Prostate gland (tissue), 2 donors: ENCODE measurements around the gene CHCHD4. TPM values are rescaled to one million over a fixed set of nuclear protein-coding genes. Genes with fewer than 3 reads are reported as not detected.

Experiments used
- DNase-seq: peaks from one replicate; pipeline ENCODE4 v3.0.0-alpha.2; 2019; ENCODE audit warnings: low spot score
- H3K27ac ChIP-seq, 2 donors: fragments of 200-600 bp; sonication (generic); 2 replicates each; pipeline ENCODE4 v1.5.1; 2017 to 2019
- H3K27me3 ChIP-seq: fragments of 200-600 bp; sonication (generic); replicated peaks from 2 replicates; pipeline ENCODE4 v1.5.1; 2019; ENCODE audit not compliant: insufficient read depth
- H3K36me3 ChIP-seq, 2 donors: fragments of 200-600 bp; sonication (generic); 1 replicate in 1 of 2; 2 replicates in 1 of 2; pipeline versions ENCODE4 v1.5.1 to v1.8.1; 2017 to 2019
- H3K4me1 ChIP-seq: fragments of 200-600 bp; sonication (generic); replicated peaks from 2 replicates; pipeline ENCODE4 v1.5.1; 2019
- H3K4me3 ChIP-seq, 2 donors: fragments of 200-600 bp; sonication (generic); 2 replicates each; pipeline ENCODE4 v1.5.1; 2017 to 2019
- H3K9me3 ChIP-seq: fragments of 200-600 bp; sonication (generic); 2 replicates; pipeline ENCODE4 v1.5.1; 2017
- POLR2A ChIP-seq: fragments of 450-650 bp; IDR thresholded peaks from one replicate; pipeline ENCODE4 v1.6.1; 2016; ENCODE audit warnings: antibody characterized with exemption, mild to moderate bottlenecking
- POLR2AphosphoS5 ChIP-seq: sonication (generic); formaldehyde crosslinking; IDR thresholded peaks from one replicate; pipeline ENCODE4 v1.6.1; 2017; ENCODE audit warnings: antibody characterized with exemption
- WGBS: methylation state at CpG from one replicate; pipeline ENCODE4 v1.1.5; 2018; 5-methylcytosine and 5-hydroxymethylcytosine counted together
- intact Hi-C: fragments of 100-400 bp; cut with DNase I; formaldehyde crosslinking; loops from one replicate; pipeline ENCODE4 v1.14.2; 2022
- total RNA-seq, 2 donors: library from RNA; depleted of rRNA; stranded (reverse); fragments of >200 nt; gene quantifications; one replicate each; pipeline ENCODE4 v1.1.0, GENCODE V29; 2016
- TF ChIP-seq, protein P1 (sequence below), 4 experiments: fragments of 200-600 bp in 2 of 4; fragments of 450-650 bp in 2 of 4; sonication (generic) in 2 of 4; IDR thresholded peaks; 1 replicate in 3 of 4; 2 replicates in 1 of 4; pipeline ENCODE4 v1.5.1; 2016 to 2019; ENCODE audit warnings: antibody characterized with exemption in 4 of 4, mild to moderate bottlenecking in 2 of 4, moderate library complexity in 2 of 4

The CHCHD4 gene
- total RNA-seq, 2 donors from 2014 or later, result 12.1 to 14.8 TPM

DNA sequence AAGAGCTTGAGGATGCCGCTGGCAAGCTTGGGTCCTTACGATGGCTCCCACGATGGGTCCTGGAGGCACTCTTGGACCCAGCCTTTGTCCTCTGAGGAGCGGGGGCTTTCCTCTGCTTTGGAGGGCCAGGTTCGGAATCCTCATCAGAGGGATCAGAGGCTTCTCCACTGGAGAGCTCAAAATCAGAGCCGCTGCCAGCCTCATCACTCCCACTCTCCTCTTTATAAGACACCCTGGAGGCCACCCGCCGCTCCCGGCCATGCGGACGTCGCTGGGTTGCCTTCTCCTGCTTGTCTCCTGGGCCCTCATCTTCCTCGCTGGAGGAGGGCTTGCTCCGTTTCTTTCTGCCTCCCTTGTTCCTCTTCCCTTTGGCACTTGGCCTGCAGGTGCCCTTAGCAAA, 33.7 kb upstream of the CHCHD4 start:
- DNase-seq, result no peak
- Histone ChIP-seq H3K27me3 (no peaks in the 10 kb centered on the region), H3K4me3 (no peak overlapping the region), H3K9me3 (no peaks in the 10 kb centered on the region), H3K36me3 (peaks cover 12 to 31% of the 10 kb centered on the region in 2 donors), H3K4me1 (no peaks in the 10 kb centered on the region), H3K27ac (no peak overlapping the region)
- TF ChIP-seq POLR2A (no peak), POLR2AphosphoS5 (no peak)
- TF ChIP-seq, protein P1, sequence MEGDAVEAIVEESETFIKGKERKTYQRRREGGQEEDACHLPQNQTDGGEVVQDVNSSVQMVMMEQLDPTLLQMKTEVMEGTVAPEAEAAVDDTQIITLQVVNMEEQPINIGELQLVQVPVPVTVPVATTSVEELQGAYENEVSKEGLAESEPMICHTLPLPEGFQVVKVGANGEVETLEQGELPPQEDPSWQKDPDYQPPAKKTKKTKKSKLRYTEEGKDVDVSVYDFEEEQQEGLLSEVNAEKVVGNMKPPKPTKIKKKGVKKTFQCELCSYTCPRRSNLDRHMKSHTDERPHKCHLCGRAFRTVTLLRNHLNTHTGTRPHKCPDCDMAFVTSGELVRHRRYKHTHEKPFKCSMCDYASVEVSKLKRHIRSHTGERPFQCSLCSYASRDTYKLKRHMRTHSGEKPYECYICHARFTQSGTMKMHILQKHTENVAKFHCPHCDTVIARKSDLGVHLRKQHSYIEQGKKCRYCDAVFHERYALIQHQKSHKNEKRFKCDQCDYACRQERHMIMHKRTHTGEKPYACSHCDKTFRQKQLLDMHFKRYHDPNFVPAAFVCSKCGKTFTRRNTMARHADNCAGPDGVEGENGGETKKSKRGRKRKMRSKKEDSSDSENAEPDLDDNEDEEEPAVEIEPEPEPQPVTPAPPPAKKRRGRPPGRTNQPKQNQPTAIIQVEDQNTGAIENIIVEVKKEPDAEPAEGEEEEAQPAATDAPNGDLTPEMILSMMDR (IDR thresholded peaks at IDR 0.05), result no peak
- intact Hi-C loops, result no loop called here
- WGBS, result 97% methylated on average over 14 of the region's 14 CpGs

DNA sequence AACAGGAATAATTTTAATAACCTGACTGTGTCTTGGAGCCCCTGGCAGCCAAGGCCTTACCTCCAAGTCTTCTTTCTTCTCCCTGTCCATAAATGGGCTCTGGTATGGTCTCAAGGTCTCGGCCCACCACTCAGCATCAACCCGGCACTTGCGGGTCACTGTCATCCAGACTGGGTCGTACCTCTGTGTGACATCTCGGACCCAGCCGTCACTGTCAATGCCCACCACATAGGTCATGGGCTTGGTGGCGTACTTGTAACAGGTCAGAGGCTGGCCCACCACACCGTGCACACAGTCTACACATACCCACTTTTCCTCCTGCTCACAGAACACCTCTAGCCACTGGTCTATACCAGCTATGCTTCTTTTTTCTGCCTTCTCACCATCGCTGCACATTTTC, 33.3 kb upstream of the CHCHD4 start:
- intact Hi-C loops, result no loop called here
- Histone ChIP-seq H3K27me3 (no peaks in the 10 kb centered on the region), H3K27ac (no peak overlapping the region), H3K9me3 (no peaks in the 10 kb centered on the region), H3K36me3 (peaks cover 12 to 27% of the 10 kb centered on the region in 2 donors), H3K4me3 (no peak overlapping the region), H3K4me1 (no peaks in the 10 kb centered on the region)
- WGBS, result 98% methylated on average over 9 of the region's 9 CpGs
- TF ChIP-seq POLR2AphosphoS5 (no peak), POLR2A (no peak)
- TF ChIP-seq, protein P1 (IDR thresholded peaks at IDR 0.05), result no peak
- no peak for DNase-seq

DNA sequence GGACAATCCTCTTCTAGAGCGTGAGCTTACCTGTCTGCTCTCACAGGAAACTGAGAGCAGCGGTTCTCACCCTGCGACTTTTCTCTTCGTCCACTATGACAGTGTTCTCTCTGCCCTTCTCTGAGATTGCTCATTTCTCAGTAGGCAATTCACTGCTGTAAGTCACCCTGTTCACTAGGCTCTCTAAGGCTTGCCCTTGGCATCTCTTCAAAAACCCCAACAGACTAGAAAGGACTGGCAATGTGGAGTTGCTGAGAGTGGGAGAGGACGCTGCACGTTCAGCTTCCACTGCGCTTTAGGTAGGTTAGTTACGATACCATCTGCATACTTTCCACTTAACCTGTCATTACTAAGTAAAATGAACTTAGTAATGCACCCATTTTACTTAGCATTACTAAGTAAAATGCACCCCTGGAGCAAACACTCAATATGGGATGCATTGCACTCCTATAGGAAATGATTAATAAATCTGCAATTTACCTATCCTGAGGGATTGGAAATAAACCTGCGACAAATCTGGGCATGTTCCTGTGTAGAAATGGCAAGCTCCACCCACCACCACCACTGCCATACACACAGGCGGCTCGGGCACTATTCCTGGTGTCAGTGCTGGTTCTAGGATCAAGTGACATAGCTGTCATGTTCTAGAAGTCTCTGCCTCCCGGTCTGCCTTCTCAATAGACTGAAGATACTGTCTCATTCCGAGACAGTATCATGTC, 32.3 kb upstream of the CHCHD4 start:
- no peak for DNase-seq
- TF ChIP-seq, protein P1 (IDR thresholded peaks at IDR 0.05), result no peak
- TF ChIP-seq POLR2AphosphoS5, result no peak
- TF ChIP-seq POLR2A, result no peak
- WGBS, result 83% methylated on average over 13 of the region's 13 CpGs
- no peak overlapping the region for H3K27ac ChIP-seq
- no peaks in the 10 kb centered on the region for H3K4me1 ChIP-seq
- peaks cover 12 to 25% of the 10 kb centered on the region in 2 donors for H3K36me3 ChIP-seq
- H3K27me3 ChIP-seq, result no peaks in the 10 kb centered on the region
- intact Hi-C loops, result no loop called here
- H3K4me3 ChIP-seq, result no peak overlapping the region
- no peaks in the 10 kb centered on the region for H3K9me3 ChIP-seq

DNA sequence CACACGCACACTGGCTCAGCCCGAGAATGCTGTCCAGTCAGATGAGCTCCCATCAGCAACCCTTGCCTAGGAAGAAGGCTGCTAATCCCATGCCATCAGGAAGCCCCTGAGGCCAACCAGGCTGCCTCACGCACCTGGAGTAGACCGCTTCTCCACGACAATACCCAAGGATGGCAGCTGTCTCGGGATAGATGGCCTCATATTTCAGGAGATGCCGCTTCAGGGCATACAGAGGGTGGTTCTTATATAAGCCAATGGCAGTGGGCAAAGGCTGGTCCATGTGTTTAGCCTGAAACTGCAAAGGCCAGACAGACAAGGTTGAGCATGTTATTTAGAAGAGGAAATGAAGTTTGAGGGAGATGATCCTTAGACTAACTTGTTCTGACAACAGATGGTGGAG, 31.5 kb upstream of the CHCHD4 start:
- Histone ChIP-seq H3K9me3 (no peaks in the 10 kb centered on the region), H3K27ac (no peak overlapping the region), H3K4me1 (no peaks in the 10 kb centered on the region), H3K27me3 (no peaks in the 10 kb centered on the region), H3K36me3 (peaks cover 12 to 25% of the 10 kb centered on the region in 2 donors), H3K4me3 (no peak overlapping the region)
- TF ChIP-seq, protein P1 (IDR thresholded peaks at IDR 0.05), result no peak
- TF ChIP-seq POLR2AphosphoS5, result no peak
- TF ChIP-seq POLR2A, result no peak
- DNase-seq, result no peak
- intact Hi-C loops, result no loop called here
- WGBS, result 90% methylated on average over 7 of the region's 7 CpGs

DNA sequence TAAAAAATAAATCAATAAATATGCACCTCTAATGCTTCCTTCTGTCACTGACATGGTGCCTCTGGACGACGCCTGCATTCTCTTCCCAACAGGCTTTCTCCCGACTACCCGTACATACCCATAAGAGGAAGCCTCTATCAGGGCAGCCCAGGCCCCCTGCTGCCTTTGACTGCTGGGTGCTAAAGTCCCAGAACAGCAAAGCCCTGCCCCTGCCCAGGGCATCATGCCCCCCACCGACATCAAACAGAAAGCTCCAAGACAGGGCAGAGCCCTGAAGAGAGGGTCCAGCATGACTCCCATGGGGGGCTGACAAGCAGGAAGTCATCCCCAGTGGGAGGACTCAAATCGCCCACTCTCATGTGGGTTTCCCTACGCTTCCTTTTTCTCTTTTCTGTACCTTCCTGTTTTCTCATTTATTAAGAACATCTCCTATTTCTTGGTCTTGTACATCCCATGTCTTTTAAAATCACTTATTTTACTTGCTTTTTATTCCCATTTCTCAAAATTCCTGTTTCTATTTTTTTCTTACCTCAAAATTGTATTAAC, 30.3 kb upstream of the CHCHD4 start:
- no peaks in the 10 kb centered on the region for H3K9me3 ChIP-seq
- no peak overlapping the region for H3K27ac ChIP-seq
- H3K27me3 ChIP-seq, result no peaks in the 10 kb centered on the region
- no peaks in the 10 kb centered on the region for H3K4me1 ChIP-seq
- no peak overlapping the region for H3K4me3 ChIP-seq
- intact Hi-C loops, result no loop called here
- TF ChIP-seq POLR2A (no peak), POLR2AphosphoS5 (no peak)
- TF ChIP-seq, protein P1 (IDR thresholded peaks at IDR 0.05), result no peak
- 87% methylated on average over 7 of the region's 7 CpGs for WGBS
- DNase-seq, result no peak
- peaks cover 12 to 25% of the 10 kb centered on the region in 2 donors for H3K36me3 ChIP-seq
